ENCODE results near the gene DTWD2. TPM values are rescaled to one million over a fixed set of nuclear protein-coding genes. Genes with fewer than 3 reads are reported as not detected.
"Not testable (repeated sequence)": the region's sequence is repeated elsewhere in the genome, so short reads cannot be mapped to it uniquely, and the experiment has no call there.

Gene DTWD2
- total RNA-seq, 3 donors from 2014 or later: 6.4 to 23.1 (median 14.1) TPM

DNA sequence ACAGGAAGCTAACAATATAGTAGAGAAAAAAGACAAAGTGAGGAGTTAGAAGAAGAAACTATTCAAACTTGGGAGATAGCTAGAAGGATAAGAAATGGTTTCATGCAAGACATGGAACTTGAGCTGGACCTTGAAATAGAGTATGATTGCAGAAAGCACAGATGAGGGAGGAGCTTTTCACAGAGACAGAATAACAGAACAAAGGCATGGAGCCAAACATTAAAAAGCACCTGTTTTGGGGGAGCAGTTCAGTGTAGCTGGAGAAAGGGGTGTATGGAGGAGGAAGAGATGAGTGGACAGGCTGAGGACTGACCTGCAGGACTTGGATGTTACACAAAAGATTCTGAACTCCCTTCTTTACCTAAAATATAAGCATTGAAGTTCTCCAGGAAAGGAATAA is 25.2 kb downstream of the DTWD2 start:
- no peak for DNase-seq (ENCODE audit: low spot score in 2 of 2)
- intact Hi-C loops (cut with DNase I; ENCODE audit: low total_unique reads): no loop called here
- H3K4me3 ChIP-seq: no peak overlapping the region
- TF ChIP-seq, protein P1, sequence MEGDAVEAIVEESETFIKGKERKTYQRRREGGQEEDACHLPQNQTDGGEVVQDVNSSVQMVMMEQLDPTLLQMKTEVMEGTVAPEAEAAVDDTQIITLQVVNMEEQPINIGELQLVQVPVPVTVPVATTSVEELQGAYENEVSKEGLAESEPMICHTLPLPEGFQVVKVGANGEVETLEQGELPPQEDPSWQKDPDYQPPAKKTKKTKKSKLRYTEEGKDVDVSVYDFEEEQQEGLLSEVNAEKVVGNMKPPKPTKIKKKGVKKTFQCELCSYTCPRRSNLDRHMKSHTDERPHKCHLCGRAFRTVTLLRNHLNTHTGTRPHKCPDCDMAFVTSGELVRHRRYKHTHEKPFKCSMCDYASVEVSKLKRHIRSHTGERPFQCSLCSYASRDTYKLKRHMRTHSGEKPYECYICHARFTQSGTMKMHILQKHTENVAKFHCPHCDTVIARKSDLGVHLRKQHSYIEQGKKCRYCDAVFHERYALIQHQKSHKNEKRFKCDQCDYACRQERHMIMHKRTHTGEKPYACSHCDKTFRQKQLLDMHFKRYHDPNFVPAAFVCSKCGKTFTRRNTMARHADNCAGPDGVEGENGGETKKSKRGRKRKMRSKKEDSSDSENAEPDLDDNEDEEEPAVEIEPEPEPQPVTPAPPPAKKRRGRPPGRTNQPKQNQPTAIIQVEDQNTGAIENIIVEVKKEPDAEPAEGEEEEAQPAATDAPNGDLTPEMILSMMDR (IDR thresholded peaks at IDR 0.05): no peak
- TF ChIP-seq POLR2AphosphoS5 (IDR thresholded peaks at IDR 0.05) (no peak), POLR2A (IDR thresholded peaks at IDR 0.05) (no peak)
- H3K9me3 ChIP-seq: no peaks in the 10 kb centered on the region
- H3K27ac ChIP-seq: no peak overlapping the region
- H3K36me3 ChIP-seq: no peaks in the 10 kb centered on the region
- H3K4me1 ChIP-seq: no peaks in the 10 kb centered on the region
- no peaks in the 10 kb centered on the region for H3K27me3 ChIP-seq

GRCh38 chr5:118960557-118960956 is 27.8 kb downstream of the DTWD2 start:
- intact Hi-C loops (cut with DNase I; ENCODE audit: low total_unique reads): no loop called here
- H3K9me3 ChIP-seq: no peaks in the 10 kb centered on the region
- H3K36me3 ChIP-seq: no peaks in the 10 kb centered on the region
- no peaks in the 10 kb centered on the region for H3K27me3 ChIP-seq
- DNase-seq (ENCODE audit: low spot score in 2 of 2): no peak
- TF ChIP-seq, protein P1 (IDR thresholded peaks at IDR 0.05): no peak
- TF ChIP-seq POLR2A (IDR thresholded peaks at IDR 0.05): no peak
- TF ChIP-seq POLR2AphosphoS5 (IDR thresholded peaks at IDR 0.05): no peak
- H3K27ac ChIP-seq: no peak overlapping the region
- H3K4me1 ChIP-seq: no peaks in the 10 kb centered on the region
- no peak overlapping the region for H3K4me3 ChIP-seq

DNA sequence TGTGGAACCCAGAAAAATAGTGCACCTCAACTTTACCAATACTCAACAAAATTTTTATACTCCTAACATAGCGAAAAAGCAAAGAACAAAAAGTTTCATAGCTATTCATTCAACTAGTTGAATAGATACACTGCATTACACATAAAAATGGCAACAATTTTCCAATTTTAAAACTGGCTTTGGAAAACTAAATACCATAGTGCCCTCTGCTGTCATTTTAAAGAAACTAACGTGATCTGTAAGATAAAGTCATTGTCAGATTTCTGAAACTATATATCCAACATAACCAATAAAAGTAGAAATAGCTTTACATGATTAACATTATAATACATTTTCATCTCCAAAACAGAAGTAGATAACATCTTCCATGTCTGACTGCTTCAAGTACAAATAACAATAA is 31.6 kb downstream of the DTWD2 start:
- TF ChIP-seq, protein P1 (IDR thresholded peaks at IDR 0.05): no peak
- TF ChIP-seq POLR2AphosphoS5 (IDR thresholded peaks at IDR 0.05): no peak
- TF ChIP-seq POLR2A (IDR thresholded peaks at IDR 0.05): no peak

DNA sequence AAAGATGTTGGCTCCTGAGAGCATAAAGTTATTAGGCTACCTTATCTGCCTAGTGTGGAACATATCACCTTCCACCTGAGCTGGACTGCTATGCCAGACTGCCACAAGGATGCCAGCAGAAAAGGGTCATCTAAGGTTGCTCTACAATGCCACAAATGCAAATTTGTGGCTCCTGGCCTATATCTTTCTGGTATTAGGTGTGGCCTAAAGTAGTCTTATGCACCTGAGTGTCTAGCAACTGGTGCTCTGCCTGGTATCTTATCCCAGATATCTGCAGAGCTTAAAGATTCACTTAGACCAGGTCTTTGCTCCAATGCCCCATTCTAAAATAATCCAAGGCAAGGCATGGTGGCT is 34.7 kb downstream of the DTWD2 start:
- TF ChIP-seq, protein P1 (IDR thresholded peaks at IDR 0.05): no peak
- TF ChIP-seq POLR2A (IDR thresholded peaks at IDR 0.05) (no peak), POLR2AphosphoS5 (IDR thresholded peaks at IDR 0.05) (no peak)
- intact Hi-C loops (cut with DNase I; ENCODE audit: low total_unique reads): no loop called here
- Histone ChIP-seq H3K36me3 (no peaks in the 10 kb centered on the region), H3K27ac (no peak overlapping the region), H3K4me1 (no peaks in the 10 kb centered on the region), H3K4me3 (no peak overlapping the region), H3K9me3 (no peaks in the 10 kb centered on the region), H3K27me3 (no peaks in the 10 kb centered on the region)
- no peak for DNase-seq (ENCODE audit: low spot score in 2 of 2)

More for the DNA sequence above, 31.6 kb downstream of the DTWD2 start:
- Histone ChIP-seq H3K4me3 (no peak overlapping the region), H3K27ac (no peak overlapping the region), H3K4me1 (no peaks in the 10 kb centered on the region), H3K36me3 (no peaks in the 10 kb centered on the region), H3K9me3 (no peaks in the 10 kb centered on the region), H3K27me3 (no peaks in the 10 kb centered on the region)
- DNase-seq (ENCODE audit: low spot score in 2 of 2): no peak
- intact Hi-C loops (cut with DNase I; ENCODE audit: low total_unique reads): no loop called here

DNA sequence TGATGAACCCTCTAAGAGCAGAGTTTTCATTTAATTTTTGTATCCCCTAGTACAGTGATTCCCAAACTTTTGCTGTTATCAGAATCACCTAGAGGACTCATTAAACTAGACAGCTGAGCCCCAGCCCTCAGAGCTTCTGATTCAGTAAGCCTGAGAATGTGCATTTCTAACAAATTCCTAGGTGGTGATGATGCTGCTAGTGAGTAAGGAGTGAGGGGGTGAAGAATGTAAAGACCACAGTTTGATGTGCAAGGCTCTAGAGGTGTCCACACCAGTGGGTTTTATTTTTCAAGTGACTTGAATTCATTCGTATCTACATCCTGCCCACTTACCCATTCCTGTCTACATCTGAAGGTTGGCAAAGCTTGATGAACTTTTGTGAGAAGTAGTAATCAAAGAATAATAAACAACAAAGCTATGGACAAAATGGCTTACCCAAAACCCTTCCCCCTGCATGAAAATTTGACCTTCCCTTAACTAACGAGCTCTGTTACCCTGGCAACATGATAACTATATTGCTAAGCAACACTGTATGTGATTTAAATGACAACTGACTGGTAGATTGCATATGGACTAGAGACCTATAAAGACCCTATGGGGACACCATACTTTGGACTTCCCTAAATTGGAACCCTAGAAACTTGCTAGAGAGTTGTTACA is 35.2 kb downstream of the DTWD2 start:
- no peak for DNase-seq (ENCODE audit: low spot score in 2 of 2)
- Histone ChIP-seq H3K36me3 (no peaks in the 10 kb centered on the region), H3K4me1 (no peaks in the 10 kb centered on the region), H3K27ac (no peak overlapping the region), H3K9me3 (no peaks in the 10 kb centered on the region), H3K4me3 (no peak overlapping the region), H3K27me3 (no peaks in the 10 kb centered on the region)
- TF ChIP-seq, protein P1 (IDR thresholded peaks at IDR 0.05): no peak
- TF ChIP-seq POLR2A (IDR thresholded peaks at IDR 0.05): no peak
- TF ChIP-seq POLR2AphosphoS5 (IDR thresholded peaks at IDR 0.05): no peak
- intact Hi-C loops (cut with DNase I; ENCODE audit: low total_unique reads): no loop called here

GRCh38 chr5:118952306-118952705 is 36.0 kb downstream of the DTWD2 start:
- H3K9me3 ChIP-seq; H3K4me3 ChIP-seq; H3K4me1 ChIP-seq; H3K36me3 ChIP-seq; H3K27me3 ChIP-seq; intact Hi-C loops (cut with DNase I; ENCODE audit: low total_unique reads); H3K27ac ChIP-seq; DNase-seq (ENCODE audit: low spot score in 2 of 2): not testable (repeated sequence)

GRCh38 chr5:118950354-118950753 is 38.0 kb downstream of the DTWD2 start:
- H3K27ac ChIP-seq; intact Hi-C loops (cut with DNase I; ENCODE audit: low total_unique reads); H3K4me3 ChIP-seq; H3K4me1 ChIP-seq; DNase-seq (ENCODE audit: low spot score in 2 of 2); H3K9me3 ChIP-seq; H3K27me3 ChIP-seq; H3K36me3 ChIP-seq: not testable (repeated sequence)
